ENCODE measurements around the gene TTLL9.

GRCh38 chr20:31968291-31969126 lies 98.1 kb downstream of the TTLL9 start:
- TF ChIP-seq POLR2A (IDR thresholded peaks at IDR 0.05): no peak
- no peak for TF ChIP-seq CTCF (IDR thresholded peaks at IDR 0.05)

Data from thyroid gland (tissue), 4 donors.